ENCODE data around the gene MBD3.
"Not testable (repeated sequence)": the region's sequence is repeated elsewhere in the genome, so short reads cannot be mapped to it uniquely, and the experiment has no call there.

The MBD3 gene

DNA sequence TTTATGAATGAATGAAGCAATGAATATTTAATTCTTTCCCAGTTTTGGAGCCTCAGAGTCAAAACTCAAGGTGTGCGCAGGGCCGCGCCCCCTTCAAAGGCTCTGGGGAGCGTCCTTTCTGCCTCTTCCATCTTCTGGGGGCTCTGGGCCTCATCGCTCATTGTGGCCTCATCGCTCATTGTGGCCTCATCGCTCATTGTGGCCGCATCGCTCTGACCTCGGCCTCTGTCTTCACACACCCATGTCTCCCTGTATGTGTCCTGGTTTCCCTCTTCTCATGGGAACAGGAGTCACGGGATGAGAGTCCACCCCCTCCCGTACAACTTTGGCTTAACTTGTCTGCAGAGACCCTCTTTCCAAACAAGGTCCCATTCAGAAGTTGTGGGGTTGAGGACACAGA is 21.3 kb downstream of the MBD3 start:
- no peak for DNase-seq (ENCODE audit: low read depth)

DNA sequence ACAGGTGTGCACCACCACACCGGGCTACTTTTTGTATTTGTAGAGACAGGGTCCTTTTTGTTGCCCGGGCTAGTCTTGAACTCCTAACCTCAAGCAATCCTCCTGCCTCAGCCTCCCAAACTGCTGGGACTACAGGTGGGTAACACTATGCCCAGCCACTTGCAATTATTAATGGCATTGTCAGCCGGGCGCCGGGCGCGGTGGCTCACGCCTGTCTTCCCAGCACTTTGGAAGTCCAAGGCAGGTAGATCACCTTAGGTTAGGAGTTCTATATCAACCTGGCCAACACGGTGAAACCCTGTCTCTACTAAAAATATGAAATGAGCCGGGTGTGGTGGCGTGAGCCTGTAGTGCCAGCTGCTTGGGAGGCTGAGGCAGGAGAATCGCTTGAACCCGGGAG is 21.8 kb downstream of the MBD3 start:
- no peak for DNase-seq (ENCODE audit: low read depth)

DNA sequence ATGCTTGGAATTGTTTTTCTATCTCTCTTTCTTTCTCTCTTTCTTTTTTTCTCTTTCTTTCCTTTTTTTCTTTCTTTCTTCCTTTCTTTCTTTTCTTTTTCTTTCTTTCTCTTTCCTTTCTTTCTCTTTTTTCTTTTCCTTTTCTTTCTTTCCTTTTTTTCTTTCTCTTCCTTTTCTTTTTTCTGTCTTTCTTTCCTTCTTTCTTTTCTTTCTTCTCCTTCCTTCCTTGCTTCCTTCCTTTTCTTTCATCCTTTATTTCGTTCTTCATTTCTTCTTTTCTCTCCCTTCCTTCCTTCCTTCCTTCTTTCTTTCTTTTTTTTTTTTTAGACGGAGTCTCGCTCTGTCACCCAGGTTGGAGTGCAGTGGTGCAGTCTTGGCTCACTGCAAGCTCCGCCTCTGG is 22.7 kb downstream of the MBD3 start:
- no peak for DNase-seq (ENCODE audit: low read depth)

DNA sequence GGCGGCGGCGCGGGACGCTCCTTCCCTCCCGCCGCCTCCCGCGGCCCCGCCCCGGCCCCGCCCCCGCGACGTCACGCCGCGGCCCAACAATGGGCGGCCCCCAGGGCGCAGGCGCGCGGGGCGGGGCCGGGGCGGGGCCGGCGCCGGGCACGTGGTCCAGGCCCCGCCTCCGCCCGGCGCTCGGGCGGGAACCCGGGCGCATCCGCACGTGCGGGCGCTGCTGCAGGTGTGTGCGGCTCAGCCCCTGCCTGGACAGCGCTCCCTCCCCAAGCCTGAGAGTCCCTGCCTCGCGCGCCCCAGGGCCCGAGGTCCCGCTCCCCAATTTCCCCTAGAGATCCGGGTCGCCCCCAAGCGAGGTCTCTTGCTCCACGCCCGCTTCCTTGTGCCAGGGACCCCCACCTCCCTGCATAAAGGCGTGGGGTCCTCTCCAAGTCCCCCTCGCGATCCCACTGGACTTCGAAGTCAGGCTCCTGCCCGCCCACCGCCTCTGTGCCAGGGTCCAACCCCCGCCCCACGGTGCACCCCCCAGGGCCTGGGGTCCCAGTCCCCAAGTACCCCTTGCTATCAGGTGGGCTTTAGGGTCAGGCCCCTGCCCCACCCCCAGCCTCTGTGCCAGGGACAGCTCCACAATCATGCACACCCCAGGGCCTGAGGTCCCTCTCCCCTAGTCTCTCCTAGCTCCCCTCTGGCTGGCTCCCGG is 24.2 kb downstream of the MBD3 start, which contains the start of gene MEX3D:
Gene MEX3D, minus strand, starts transcription at position 6 of the 700 bp plus-strand sequence. CDS start 267 bp downstream, outside the sequence.
- DNase-seq (ENCODE audit: low read depth) = peak; percentile 71

DNA sequence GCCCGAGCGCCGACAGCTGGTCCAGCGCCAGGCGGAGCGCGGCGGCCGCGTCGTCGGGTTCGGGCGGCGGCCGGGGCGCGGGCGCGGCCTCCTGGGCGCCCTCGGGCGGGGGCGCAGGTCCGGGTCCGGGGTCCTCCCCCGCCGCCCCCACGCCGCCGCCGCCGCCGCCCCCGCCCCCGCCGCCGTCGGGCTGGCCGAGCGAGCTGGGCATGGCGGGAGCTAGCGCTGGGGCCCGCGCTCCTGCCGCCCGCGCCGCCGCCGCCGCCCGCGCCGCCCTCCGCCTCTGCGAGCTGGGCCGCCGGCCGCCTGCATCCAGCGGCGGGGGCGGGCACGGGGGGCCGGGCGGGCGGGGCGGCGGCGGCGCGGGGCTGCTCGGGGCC is 24.8 kb downstream of the MBD3 start:
- DNase-seq (ENCODE audit: low read depth) = no peak

DNA sequence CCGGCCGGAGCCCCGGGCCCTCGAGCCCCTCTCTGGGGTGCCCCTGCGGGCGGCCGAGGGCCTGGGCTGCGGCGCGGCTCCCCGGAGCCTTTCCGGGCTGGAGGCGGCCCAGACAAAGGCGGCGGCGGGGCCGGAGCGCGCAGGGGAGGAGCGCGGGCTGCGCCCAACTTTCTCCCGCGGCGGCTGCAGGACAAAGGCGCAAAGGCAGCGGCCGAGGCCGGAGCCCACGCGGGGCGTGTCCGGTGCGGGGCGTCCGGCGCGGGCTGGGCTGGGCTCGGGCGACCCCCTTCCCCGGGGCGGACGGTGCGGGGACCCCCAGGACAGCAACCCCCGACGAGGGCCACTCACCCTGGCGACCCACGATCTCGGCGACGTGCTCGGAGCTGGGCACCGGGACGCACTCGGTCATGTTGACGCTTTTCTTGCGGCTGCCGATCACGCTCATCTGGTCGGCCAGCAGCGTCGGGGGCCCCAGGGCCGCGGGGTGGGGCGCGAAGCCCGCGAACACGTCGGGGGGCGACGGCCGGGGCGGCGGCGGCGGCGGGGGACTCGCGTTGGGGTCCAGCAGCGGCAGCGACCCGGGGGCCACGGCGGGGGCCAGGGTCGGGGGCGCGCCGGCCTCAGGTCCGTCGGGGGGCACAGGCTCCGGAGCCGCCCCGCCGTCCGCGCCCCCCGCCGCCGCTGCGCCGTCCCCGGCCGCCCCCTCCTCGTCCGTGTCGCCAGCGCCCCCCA is 25.4 kb downstream of the MBD3 start:
- DNase-seq (ENCODE audit: low read depth) = no peak

DNA sequence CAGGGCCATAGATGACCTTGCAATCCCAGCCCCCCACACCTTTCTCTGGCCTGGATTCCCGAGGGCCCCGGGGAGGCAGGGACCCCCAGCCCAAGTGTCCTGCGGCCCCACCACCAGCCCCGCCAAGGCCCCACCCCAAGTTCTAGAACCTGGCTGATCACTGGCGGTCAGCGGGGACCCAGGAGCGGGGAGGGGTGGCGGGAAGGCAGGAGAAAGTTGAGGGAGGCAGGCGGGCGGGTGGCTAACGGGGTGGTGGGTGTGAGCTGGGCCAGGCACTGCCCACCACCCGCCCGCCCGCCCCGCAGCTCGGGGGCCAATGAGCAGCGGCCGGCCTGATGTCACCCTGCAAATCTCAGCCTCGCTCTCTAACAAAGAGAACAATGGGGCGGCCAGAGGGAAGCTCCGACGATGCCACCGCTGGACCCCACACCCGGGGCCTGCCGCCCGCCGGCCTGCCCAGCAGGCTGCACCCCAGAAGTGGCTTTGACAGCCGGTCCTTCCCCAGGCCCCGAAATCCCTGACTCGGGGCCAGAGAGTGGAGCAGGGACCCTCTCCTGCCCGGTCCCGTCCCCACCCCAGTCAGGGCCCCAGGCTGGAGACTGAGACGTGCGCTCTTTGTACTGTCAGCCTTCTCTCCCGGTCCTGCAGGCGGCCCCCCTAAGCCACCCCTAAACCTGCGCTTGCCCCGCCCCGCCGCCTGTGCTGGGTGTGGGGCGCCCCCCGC is 26.1 kb downstream of the MBD3 start:
- no peak for DNase-seq (ENCODE audit: low read depth)

DNA sequence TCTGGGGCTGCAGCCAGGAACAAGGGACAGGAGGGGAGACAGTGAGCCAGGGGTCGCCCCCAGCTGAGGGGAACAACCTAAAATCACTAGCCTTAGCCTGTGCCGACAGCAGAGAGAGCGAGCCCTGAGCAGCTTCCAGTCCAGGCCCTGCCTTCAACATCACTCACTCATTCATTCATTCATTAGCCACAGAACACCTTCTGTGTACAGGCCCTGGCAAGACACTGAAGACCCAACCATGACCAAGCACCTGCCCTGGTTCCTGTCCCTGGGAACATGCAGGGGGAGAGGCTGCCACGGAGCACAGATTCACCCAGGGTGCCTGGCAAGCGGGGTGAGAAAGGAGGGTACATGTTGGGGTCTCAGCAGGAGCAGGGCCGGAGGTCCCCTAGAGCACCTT is 29.4 kb downstream of the MBD3 start:
- DNase-seq (ENCODE audit: low read depth) = no peak

DNA sequence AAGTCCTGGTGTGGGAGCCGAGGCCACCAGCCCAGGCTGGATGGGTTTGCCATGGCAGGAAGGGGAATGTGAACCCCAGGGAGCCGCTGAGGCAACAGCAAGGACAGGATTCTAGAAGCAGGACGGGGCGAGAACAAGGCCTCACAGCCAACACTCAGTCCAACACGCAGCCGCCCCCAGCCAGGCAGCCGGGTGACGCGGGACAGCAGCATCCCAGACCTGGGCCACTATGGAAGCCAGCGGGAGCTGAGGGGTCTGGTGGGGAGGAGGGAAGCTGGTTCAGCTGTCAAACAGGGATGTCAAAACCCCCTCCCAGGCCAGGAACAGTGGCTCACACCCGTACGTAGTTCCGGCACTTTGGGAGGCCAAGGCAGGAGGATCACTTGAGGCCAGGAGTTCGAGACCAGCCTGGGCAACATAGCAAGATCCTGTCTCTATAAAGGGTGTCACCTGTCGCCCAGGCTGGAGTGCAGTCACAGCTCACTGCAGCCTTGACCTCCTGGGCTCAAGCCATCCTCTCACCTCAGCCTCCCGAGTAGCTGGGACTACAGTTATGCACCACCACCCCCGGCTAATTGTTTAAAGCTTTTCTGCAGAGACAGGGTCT is 31.3 kb downstream of the MBD3 start:
- no peak for DNase-seq (ENCODE audit: low read depth)

DNA sequence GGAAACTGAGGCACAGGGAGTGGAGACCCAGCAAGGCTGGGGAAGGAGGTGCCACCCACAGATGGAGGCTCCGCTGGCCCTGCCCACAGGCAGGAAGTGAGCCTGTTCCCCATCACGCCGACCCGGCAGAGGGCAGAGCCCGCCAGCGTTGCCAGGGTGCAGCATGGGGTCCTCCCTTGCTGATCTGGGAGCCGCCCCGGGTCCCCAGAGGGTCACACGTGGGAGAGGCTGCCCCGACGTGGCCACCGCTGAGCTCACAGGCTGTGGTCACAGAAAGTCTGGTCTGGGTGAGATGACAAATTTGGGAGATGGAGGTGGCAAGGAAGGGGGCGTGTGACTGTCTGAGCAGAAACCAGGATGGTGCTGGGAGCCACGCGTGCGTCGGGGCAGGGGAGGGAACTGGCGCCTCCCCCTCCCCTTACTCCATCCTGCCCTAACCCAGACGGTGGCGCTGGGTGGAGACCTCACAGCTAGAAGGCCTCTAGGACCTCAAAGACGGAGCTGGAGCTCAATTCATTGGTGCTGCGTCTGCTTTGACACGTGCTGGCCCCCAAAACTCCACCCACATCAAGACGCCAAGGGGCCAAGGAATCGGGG is 32.3 kb downstream of the MBD3 start:
- DNase-seq (ENCODE audit: low read depth) = no peak

DNA sequence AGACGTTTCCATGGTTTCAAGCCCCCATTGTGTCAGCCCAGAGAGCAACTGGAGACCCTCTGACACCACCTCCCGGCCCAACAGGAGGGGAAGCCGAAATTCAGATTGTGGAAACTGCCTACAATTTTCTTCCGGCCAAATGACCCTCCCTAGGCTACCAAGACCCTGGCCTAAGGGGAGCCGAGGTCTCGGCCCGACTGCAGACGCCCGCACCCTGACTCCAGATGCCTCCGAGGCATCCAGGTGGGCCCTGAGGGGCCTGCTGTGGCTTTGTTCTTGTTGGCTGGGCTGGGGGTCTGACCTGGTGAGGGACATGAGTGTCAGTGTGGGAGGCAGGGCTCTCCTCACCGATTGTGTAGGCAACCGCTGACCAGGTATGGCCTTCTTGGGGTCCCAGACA is 34.1 kb downstream of the MBD3 start:
- no peak for DNase-seq (ENCODE audit: low read depth)

DNA sequence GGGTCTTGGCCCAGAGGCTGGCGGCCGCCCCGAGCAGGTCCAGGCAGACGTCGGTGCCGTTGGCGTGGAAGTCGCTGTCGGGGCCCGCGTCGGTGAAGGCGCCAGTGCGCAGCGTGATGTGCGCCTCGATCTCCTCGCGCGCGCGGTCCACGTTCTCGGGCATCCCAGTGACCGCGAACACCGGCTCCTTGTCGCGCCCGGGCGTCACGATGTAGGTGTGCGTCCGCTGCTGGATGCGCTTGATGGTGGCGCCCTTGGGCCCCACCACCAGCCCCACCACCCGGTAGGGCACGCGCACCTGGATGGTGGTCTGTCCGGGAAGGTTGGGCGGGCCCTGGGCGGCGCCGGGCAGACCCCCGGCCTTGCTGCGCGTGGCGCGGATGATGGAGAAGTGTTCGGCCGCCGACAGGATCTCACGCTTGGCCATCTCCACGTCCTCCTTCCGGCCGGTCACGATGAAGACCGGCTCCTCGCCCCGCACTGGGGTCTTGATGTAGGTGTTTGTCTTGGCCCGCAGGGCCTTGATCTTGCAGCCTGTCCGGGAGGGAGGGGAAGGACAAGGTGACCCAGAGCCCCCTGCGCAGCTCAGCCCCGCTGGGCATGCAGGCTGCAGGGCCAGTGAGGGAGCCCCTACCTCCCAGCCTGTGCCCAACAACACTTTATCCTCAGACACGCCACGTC is 36.1 kb downstream of the MBD3 start:
- DNase-seq (ENCODE audit: low read depth) = no peak

DNA sequence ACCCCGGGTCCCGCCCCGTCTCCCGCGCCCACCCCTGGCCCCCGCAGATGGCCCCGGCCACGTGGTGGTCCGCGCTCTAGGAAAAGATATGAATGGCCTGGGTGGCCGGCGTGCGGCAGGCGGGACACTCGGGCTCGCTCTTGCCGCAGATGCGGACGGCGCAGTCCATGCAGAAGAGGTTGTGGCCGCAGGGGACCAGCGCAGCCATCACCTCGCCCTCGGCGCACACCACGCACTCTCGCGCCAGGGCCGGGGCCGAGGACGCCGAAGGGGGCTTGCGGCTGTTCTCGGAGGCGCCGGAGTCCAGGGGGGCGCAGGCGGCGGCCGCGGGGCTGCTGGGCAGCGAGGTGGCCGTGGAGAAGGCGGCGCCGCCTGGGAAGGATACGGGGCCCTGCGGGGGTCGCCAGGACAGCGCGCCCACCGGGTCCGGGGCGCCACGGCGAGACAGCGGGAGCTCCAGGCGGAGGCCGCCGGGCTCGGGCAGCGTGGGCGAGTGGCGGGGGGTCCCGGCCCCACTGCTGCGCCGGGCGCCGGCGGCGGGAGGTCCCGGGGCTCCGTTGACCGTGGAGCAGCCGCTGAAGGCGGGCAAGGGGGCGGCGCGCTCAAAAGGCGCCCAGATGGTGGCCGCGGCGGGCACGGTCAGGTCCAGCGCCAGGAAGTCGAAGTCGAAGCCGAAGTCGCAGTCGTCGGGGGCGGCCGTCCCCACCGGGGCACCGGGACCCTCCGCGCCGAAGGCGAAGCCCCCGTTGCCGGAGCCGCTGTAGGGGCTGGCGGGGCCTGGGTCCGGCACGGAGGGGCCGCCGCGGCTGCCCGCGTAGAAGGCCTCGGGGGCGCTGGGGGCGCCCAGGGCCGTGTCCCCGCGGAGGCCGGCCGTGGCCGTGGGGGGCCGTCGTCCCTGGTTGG is 36.9 kb downstream of the MBD3 start:
- no peak for DNase-seq (ENCODE audit: low read depth)

DNA sequence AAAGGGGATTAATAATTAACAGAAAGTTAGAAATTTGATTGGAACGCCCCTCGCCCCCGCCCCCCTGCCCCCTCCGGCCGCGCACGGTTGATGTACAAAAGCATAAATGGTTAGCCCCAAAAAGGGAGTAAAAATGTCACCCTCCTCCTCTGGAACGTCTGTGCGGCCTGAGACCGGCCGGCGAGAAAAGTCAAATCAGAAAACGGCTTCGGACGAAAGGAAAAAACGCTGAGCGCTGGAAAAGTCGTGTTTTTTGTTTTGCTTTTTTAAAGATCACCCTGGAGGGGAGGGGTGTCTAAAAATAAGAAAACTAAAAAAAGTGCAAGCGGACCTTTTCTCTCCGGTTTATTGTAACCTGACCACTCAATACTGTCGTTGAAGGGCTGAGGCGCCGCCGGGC is 37.7 kb downstream of the MBD3 start:
- no peak for DNase-seq (ENCODE audit: low read depth)

DNA sequence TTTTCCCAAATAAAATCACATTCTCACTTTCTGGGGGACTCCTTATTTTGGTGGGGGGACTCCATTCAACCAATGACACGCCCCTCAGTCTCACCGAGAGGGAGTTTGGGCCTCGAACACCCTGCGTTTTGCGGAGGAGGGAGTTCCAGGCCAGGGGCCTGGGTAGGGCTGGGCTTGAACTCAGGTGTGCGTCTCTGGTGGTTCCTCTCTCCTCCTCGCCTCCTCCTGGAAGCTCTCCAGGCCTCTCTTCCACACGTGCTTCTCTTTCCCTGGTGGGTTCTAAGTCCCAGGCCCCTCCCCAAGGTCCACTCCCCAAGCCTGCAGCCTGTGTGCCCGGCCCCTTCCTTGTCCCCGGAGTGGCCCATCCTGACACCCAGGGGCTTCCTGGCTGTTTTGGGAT is 39.2 kb downstream of the MBD3 start:
- DNase-seq (ENCODE audit: low read depth) = no peak

DNA sequence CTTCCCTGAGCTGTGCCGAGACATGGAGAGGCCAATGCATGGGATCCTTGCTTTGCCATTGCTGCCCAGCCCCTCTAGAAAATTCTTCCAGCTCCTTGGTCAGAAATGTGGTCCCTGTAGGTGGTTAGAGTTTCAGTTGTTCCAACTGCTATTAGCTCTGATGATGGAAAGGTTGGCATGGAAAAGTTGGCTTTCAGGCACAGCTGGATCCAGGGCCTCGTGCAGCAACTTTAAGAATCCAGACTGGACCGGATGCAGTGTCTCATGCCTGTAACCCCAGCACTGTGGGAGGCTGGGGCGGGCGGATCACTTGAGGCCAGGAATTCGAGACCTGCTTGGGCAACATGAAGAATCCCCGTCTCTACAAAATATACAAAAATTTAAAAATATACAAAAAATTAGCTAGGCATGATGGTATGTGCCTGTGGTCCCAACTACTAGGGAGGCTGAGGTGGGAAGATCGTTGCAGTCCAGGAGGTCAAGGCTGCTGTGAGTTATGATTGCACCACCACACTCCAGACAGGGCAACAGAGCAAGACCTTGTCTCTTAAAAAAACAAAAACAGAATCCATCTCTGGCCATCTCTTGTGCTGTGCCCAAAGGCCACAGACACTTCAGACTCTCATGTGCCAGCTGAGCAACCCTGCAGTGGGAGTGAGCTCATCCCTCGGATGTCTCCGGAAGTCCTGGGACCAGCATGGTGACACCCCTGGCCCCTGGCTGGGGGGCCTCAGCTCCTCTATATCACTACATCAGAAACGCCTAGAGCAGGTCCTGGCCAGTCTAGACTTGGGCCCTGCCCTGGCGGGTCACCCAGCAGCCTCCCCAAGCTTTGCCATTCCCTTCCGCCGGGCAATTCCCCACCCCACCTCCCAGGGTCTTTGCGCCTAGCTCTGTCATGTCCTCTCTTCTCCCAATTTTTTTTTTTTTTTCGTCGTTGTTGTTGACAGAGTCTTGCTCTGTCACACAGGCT is 41.3 kb downstream of the MBD3 start:
- DNase-seq (ENCODE audit: low read depth) = no peak

DNA sequence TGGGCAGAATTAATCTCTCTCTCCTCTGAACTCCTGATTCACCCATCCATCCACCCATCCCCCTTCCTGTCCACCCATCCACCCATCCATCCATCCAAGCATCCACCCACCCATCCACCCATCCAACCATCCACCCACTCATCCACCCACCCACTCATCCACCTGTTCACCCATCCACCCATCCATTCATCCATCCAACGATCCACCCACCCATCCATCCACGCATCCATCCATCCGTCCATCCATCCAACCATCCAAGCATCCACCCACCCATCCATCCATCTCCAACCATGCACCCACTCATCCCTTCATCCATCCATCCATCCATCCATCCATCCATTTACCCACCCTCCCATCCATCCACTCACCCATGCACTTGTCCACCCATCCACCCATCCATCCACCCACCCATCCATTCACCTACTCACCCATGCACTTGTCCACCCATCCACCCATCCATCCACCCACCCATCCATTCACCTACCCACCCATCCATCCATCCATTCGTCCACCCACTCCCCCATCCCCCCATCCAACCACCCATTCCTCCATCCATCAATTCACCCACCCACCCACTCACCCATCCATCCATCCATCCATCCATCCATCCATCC is 43.2 kb downstream of the MBD3 start:
- no peak for DNase-seq (ENCODE audit: low read depth)

DNA sequence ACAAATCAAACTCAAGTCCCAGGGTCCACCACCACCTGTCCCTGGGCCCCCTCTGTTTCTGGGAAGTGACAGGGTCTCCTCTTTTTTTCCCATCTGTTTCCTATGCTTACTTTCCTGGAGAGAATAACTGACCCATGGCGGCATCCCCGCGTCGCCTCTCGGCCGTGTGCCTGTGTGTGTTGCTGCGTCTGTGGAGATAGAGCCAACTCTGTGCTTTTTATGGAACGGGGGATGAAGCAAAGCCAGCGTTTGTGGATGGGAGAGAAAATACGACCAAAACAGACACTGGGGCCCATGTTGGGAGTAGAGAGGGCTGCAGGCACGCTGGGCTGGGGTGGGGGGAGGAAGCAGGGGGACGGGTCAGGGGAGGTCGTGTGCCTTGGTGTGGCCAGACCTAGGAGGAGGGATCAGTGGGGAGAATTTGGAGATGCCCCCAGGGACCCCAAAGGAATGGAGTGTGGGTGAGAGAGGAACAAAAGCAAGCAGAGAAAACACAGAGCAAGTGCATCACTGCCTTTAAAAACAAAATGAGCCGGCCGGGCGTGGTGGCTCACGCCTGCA is 52.2 kb downstream of the MBD3 start:
- no peak for DNase-seq (ENCODE audit: low read depth)

DNA sequence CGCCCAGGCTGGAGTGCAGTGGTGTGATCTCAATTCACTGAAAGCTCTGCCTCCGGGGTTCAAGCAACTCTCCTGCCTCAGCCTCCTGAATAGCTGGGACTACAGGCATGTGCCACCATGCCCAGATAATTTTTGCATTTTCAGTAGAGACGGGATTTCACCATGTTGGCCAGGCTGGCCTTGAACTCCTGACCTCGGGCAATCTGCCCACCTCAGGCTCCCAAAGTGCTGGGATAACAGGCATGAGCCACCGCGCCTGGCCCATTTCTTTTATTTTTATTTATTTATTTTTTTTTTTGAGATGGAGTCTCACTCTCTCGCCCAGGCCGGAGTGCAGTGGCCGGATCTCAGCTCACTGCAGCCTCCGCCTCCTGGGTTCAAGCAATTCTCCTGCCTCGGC is 52.9 kb downstream of the MBD3 start:
- not testable (repeated sequence) for DNase-seq (ENCODE audit: low read depth)
